ENCODE measurements around the gene SMIM43.
A peak's percentile ranks its signal among the peaks of the same experiment; 100 is the strongest.
"Not testable (repeated sequence)": the region's sequence is repeated elsewhere in the genome, so short reads cannot be mapped to it uniquely, and the experiment has no call there.

Gene SMIM43

GRCh38 chr4:121778991-121779628 is 14.1 kb upstream of the SMIM43 start:
- no peak for DNase-seq

DNA sequence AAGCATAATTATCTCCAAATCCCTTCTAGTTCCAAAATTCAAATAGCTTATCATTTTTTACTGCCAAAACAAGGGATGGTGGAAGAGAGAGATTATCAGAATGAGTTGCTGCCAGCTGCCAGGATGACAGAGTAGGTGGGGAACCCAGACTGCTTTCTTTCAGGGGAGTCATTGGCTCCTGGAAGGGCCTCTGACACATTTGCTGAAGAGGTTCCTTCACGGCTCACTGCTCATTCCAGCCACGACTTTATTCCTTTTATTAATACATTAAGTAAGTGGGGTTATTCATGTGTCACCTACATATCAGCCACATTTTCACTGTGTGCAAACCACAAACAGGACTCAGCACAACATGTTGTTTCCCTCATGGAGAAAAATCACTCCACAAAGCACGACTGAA is 12.7 kb upstream of the SMIM43 start:
- DNase-seq: no peak

DNA sequence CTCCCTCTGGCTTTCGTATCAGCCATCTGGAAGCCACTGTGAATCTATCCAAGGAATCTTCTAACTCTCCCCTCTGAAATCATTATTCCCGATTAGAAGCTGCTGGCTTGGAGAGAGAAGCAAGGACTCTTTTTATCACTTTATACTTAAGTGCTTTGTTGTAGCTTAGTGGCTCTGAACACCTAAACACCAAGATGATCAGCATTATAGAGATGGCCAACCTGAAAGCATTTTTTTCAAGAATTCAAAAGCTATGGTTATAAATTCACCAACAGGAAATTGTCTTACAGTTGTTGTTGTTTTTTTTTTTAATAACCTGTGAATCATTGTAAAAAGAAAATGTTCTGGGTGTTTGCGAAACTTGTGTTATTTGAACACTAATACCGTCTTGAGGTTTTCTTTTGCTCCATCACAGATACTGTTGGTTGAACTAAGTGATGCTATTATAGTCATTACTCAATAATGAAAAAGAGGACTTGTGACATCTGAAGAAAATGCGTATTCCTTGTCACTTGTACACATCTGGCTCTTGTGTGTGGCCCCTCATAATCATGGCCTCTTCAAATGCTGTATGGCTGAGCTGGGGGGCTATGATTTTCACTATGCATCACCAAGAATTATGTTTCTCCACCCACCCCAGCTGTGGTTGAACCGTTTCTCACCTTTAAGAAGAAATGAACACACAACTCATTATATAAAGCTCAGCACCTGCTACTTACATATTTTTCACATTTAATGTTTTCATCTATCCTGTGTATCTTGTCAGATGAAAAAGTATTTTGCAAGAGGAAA is 11.8 kb upstream of the SMIM43 start:
- no peak for DNase-seq

GRCh38 chr4:121773883-121774282 is 8.9 kb upstream of the SMIM43 start:
- DNase-seq: no peak

DNA sequence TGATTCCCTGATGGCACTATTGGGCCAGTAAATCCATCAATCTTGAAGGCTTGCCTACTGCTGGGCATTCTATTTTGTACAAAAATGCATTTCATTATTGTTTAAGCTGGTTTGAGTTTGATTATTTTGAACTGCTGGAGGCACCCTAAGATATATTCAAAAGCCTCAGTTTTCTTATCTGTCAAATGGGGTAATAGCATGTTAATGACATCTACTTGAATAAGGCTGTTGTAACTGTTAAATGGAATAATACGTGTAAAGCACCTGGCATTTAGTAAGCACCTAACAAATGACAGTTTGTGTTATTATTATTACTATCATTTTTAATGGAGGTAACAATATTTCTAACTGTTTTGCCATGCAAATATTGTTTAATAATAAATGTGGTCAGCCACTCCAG is 6.9 kb upstream of the SMIM43 start:
- DNase-seq: no peak

- no peak for DNase-seq
These were observed 4.4 kb upstream of the SMIM43 start for GRCh38 chr4:121769341-121769740.

GRCh38 chr4:121767166-121767565 is 2.2 kb upstream of the SMIM43 start:
- DNase-seq: no peak

DNA sequence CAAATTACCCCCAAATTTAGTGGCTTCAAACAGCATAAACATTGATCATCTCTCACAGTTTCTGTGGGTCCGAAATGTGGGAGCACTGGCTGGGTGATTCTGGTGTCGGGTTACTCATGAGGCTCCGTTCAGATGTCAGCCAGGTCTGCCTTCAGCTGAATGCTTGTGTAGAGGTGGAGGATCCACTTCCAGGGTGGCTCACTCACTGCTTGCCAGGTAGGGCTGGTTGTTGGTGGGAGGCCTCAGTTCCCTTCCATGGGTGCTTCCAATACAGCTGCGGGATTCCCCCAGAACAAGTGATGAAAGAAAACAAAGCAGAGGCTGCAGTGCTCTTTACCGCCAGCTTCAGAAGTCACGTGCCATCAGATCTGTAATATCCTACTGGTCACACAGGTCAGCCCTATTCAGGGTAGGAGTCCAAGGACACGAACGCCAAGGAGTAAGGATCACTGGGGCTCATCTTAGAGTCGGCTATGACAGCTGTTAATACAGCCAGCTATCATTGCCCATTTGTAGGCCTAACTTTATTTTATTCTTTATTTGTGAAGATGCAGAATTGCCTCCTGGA is 1.1 kb upstream of the SMIM43 start:
- no peak for DNase-seq

DNA sequence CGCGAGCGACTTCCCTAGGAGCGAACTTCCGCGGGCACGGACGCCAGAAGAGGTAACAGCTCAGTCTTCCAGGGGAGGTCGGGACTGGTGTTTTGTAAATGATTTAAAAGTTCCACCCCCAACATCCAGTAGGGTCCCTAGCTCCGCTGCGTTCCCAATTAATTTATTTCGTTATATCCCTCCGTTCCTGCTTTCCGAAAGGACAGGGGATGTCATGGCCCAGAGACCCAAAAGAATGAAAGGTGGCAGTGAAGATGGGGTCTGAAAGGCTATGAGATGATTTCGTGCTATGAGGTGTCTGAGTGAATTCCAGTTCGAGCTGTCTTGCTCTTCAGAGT is 373 bp upstream of the SMIM43 start:
- no peak for DNase-seq

GRCh38 chr4:121764303-121764701 is 662 bp downstream of the SMIM43 start:
- DNase-seq: no peak

DNA sequence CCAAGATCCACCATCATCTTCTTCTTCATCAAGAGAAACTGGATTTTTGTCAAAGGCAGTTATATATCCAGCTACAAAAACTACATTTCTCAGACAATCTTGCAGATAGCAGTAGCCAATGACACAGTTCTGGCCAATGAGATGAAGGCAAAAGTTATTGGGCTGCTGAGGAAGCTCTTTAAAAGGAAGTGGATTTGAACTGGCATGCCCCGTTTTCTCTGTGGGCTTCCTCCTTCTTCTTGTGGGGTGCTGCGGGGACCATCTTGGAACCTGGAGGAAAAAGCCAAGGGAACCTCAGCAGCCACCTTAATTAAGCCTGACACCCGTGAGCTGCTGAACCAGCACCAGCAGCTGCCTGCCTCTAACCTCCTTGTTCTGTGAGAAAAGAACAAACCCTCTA is 4.8 kb downstream of the SMIM43 start:
- no peak for DNase-seq

- no peak for DNase-seq
These were observed 5.9 kb downstream of the SMIM43 start for GRCh38 chr4:121758925-121759568.

DNA sequence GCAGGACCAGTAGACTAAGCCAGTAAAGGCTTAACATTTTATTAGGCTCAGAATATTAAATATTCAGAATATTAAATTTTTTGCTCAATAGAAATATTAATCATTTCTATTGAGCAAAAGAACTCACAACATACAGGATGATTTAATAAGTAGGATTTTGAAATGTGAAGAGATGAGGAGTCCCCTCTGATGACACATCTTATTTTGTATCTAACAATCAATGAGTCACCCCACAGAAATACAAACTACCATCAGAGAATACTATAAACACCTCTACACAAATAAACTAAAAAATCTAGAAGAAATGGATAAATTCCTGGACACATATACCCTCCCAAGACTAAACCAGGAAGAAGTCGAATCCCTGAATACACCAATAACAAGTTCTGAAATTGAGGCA is 12.8 kb downstream of the SMIM43 start:
- not testable (repeated sequence) for DNase-seq

GRCh38 chr4:121749225-121749624 is 15.7 kb downstream of the SMIM43 start:
- DNase-seq: no peak

GRCh38 chr4:121742794-121743193 is 22.2 kb downstream of the SMIM43 start:
- no peak for DNase-seq

GRCh38 chr4:121741751-121742150 is 23.2 kb downstream of the SMIM43 start:
- DNase-seq: no peak

- no peak for DNase-seq
These were observed 24.1 kb downstream of the SMIM43 start for GRCh38 chr4:121740796-121741409.

GRCh38 chr4:121739575-121739974 is 25.4 kb downstream of the SMIM43 start:
- no peak for DNase-seq

- no peak for DNase-seq
These were observed 26.0 kb downstream of the SMIM43 start for GRCh38 chr4:121738780-121739535.

- DNase-seq: no peak
These were observed 27.0 kb downstream of the SMIM43 start for GRCh38 chr4:121737846-121738554.

- DNase-seq: peak in 1 of 2 experiments; percentile 39
These were observed 28.1 kb downstream of the SMIM43 start for GRCh38 chr4:121736735-121737351.

DNA sequence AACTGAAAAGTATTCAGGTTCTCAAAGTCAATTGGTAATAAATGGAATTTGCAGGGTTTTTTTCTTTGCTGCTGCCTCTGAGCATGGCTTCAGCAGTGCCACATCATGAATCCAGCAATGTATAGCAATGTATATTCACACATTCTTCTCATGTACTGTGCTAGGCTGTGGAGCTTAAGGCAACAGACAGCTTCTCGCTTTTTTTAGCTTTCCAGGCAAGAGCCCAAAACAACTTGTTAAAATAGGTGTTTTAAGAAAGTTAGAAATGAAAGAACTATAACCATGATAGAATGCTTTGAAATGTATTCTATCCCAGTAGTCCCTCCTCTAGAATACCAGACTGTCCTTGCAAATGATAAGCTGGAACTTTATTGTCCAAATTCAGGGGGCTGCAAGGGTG is 30.4 kb downstream of the SMIM43 start:
- DNase-seq: no peak

Measured in SW 1271 (cell line).